NB4 (cell line): ENCODE measurements around the gene AGBL4.

ENCODE experiments used
- CTCF ChIP-seq: IDR thresholded peaks from one replicate; pipeline ENCODE4 v1.5.1; 2012; ENCODE audit warnings: low read depth, low read length
- POLR2A ChIP-seq: IDR thresholded peaks from 2 replicates; pipeline ENCODE4 v1.6.1; 2011; ENCODE audit warnings: mild to moderate bottlenecking; ENCODE audit not compliant: insufficient read length; ENCODE audit errors: extremely low read depth

- TF ChIP-seq CTCF, result no peak
- no peak for TF ChIP-seq POLR2A
Measured at GRCh38 chr1:48563021-48563420, 1460.7 kb downstream of the AGBL4 start.
